SHP77 (cell line): ENCODE results near the gene HELZ.
"Not testable (repeated sequence)": the region's sequence is repeated elsewhere in the genome, so short reads cannot be mapped to it uniquely, and the experiment has no call there.

ENCODE experiments used
- DNase-seq, 2 experiments: peaks; one replicate each; lab custom pipeline; 2025; lab: John Stamatoyannopoulos, UW

HELZ gene

DNA sequence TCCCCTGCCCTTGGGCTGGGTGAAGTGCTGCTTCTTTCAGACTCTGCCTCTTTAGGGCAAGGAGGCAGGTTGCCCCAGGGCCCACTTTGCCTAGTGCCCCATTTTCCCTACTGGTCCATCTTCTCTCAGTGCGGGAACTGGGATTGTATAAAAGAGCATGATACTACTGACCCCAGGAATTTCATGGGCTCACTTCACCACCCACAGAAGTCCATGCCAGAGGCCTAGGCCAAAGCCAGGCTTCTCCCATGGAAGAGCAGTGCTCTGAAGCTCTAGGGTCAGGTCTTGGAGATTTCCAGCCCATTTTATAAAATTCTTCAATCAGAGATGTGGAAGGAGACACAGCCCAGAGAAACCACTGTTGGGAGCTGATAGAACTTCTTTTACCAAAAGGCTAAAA, 194.9 kb downstream of the HELZ start:
- DNase-seq = no peak

DNA sequence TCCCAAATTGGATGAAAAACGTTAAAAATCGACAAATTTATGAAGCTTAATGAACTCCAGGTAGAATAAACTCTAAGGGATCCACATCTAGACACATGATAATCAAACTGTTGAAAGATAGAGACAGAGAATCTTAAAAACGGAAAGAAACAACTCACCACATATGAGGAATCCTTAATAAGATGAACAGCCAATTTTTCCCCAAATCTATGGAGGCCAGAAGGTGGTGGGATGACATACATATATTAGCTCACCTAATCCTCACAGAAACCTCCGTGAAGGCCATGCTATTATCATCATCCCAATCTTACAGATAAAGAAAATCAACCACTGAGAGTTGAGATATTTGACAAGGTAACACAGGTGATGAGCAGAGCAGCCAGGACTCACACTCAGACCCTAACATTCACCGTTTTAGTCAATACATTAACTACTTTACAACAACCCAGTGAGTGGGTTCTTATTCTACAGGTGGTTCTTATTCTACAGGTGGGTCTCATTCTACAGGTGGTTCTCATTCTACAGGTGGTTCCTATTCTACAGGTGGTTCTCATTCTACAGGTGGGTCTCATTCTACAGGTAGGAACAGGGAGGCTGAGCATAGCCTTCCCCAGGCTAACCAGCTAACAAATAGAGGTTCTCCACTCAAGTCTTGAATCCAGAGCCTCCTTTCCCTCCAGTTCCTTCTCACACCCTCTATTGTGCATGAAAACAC, 195.8 kb downstream of the HELZ start:
- DNase-seq = no peak

DNA sequence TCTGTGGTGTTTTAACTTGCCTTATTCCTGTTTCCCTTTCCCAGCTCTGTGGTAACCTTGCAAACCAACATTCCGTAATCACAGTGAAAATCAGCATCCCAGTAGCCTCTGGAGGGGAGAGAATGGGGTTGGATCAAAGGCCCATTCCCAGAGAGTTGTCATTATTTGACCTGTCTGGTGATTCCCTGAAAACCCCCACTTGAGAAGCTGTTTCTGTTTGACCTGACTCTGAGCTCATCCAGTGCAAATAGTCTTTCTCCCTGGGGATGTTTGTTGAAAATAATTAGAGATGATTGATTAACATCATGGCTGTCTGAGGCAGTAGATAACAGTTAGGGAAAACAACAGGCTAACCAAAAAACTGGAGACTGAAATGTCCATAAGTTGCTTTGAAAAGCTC, 197.6 kb downstream of the HELZ start:
- DNase-seq = no peak

- DNase-seq = no peak
Measured at GRCh38 chr17:67046398-67046797, 198.6 kb downstream of the HELZ start.

DNA sequence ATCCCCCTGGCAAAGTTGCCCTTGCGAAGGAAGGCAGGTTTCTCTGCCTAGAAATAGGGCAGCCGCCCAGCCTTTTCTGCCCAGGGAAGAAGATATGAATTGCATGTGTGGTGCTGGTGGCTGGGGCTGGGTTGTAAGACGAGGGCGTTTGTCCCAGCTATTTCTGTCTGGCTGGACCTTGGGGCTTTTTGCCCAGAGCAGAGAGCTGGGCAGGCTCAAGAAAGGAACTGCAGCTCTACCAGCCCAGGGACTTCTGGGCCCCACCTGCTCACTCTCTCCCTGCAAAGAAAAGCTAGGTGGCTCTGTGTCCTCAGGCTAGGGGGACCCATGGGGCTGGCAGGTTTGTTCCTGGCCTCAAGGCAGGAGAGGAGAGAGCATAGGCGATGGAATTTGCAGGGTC, 200.1 kb downstream of the HELZ start:
- DNase-seq = no peak

DNA sequence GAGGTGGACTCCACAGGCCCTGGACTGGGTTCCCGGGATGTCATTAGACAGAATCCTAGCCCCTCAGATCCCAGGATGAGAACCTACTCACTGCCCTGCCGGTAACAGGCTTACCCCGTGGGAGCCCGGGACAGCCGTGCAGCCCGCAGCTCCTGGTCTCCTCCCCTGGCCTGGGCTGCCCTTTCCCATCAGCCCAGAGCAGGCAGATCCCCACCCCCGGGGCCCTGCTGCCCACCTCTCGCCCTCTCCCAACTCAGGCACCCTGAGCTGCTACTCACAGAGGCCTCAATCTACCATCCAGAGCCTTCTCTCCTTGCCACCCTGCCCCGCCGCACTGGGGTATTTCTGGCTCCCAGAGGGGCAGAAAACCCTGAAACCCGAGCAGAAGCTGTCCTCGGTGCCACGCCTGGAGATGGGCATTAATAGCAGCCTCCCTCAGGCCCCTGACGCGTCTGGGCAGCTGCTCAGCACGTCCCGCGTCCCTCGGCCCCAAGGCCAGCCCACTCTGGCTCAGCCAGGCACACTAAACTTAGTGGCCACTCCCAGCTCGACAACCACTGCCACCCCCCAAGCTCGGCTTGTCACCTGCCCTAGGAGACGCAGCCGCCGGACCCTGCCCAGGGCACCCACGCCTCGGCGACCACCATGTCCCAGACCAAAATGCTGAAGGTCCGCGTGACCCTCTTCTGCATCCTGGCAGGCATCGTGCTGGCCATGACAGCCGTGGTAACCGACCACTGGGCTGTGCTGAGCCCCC, 200.8 kb downstream of the HELZ start, which contains the start of gene CACNG1:
Gene CACNG1 (plus strand): TSS at position 539 of the 757 bp plus-strand sequence. CDS start 107 bp downstream, at position 646.
- no peak for DNase-seq

- DNase-seq = no peak
Measured at GRCh38 chr17:67043283-67043682, 201.7 kb downstream of the HELZ start.

DNA sequence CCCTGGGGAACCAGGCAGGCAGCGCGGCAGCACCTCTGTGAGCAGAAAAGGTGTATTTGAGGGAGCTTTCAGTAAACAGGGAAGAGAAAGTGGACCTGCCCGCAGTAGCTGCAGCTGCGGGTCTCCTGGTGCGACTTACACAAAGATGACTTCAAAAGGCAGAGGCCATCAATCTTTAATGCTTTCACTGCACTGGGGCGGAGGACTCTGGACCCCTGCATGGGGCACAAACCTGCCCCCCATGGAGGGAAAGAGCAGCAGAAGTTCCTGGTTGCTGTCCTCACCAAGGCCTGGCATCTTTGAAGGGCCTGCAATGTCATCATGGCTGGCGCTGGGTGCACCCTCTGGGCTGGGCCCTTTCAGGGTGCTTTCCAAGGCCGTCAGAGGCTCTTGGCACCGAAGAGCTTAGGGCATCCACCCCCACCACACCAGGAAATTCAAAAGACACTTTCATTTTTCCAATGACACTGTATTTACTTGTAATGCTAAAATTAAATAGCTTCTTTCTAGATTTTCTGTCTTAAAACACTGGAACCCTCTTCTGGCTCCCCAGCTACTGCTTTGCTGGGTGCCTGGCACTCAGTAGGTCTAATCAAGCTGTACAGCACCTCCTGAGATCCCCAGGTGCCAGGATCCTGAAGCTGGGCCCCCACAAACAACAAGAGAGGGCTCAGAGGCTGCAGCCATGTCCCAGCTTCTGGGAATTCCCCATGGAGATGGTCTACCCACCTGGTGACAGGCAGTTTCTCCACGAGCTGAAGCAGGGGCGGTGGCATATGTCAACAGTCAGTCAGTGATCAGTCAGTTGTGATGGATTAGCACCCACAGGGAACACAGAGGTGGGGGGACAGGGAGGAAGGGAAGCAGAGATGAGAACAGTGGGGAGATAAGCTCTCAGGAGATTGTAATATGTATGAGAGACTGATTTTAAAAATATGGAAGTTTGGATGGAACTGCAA, 202.8 kb downstream of the HELZ start:
- DNase-seq = no peak

GRCh38 chr17:67041531-67041930, 203.5 kb downstream of the HELZ start:
- no peak for DNase-seq

GRCh38 chr17:67041119-67041518, 203.9 kb downstream of the HELZ start:
- DNase-seq = not testable (repeated sequence)

DNA sequence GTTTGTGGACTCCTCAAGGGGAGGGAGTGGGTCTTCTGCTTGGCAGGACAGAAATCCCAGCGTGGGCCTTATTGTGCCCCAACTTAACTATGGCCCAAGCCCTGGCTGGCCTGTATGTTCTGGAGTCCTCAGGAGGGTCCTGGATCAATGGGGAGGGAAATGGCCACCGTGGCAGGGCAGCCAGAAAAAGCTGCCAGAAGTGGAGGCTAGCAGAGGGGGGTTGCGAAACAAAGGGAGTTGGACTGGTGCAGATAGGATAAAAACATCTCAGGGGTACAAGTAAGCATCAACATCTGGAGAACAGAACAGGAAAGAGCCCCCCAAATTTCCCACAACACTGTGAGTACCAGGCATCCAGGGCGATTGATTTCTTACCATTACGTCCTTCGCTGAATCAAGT, 204.3 kb downstream of the HELZ start:
- no peak for DNase-seq

DNA sequence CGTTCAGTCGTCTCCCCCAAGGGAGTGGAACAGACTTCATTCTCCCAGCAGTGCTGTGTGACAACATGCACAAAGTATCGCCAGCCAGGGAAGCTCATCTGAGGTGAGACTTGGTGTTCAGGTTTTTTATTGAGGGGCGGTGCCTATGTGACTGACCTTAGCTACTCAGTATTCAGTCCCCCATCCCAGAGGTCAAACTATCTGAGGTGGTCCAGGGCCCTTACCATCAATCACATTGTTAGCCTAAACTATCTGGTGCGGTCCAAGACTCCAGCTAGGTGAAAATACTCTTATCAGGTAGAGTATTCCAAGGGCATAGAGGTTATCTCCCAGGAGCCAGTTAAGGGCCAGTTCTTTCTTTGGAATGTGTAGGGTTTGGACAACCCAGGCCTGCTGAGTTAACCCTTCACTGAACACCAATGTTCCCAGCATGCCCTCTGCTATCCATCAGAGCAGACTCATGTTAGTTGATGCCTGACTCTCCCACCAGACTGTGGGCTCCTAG, 206.1 kb downstream of the HELZ start:
- DNase-seq = no peak

DNA sequence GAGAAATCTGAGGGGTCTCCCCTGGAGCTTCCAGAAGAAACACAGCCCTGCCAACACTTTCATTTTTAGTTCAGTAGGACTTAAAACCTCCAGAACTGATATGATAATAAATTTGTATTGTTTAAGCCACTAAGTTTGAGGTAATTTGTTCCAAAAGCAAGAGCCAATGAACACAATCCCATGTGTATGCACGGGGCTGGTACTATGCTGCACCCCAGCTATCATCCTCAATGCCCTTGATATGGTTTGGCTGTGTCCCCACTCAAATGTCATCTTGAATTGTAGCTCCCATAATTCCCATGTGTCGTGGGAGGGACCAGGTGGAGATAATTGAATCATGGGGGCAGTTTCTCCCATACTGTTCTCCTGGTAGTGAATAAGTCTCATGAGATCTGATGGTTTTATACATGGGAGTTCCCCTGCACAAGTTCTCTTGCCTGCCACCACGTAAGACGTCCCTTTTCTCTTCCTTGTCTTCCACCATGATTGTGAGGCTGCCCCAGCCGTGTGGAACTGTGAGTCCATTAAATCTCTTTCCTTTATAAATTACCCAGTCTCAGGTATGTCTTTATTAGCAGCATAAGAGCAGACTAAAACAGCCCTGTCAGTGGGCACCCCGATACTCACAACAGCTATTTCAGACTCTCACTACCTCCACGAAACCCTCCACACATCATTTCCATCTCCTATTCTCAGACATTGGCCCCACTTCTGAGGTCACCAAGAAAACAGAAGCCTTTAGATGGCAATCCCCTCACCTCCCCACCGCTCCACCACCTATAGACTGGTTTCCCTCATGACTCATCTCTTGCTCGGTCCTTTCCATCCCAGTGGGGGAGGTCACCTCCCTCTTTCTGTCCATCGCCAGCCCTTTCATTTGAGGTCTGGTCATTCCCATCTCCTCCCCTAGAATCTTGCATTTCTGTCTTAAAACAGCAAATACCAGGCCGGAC, 209.6 kb downstream of the HELZ start:
- no peak for DNase-seq

DNA sequence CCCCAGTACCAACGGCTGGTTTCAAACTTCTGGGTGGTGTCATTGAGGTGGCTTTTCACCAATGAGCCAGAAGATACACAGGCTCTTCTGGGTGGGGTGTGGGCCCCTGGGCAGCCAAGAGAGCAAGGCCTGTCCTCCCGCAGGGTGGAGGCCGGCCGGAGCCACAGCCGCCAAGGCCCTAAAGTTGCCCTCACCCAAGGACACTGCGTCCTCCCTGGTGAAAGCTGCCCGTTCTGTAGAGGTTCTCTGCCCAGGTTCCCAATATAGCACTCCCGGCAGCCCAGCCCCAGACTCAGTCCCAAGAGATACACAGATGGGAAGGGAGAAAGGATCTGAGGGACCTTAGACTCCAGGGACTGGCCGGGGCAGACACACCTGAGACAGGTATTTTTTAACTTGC, 211.4 kb downstream of the HELZ start:
- no peak for DNase-seq

DNA sequence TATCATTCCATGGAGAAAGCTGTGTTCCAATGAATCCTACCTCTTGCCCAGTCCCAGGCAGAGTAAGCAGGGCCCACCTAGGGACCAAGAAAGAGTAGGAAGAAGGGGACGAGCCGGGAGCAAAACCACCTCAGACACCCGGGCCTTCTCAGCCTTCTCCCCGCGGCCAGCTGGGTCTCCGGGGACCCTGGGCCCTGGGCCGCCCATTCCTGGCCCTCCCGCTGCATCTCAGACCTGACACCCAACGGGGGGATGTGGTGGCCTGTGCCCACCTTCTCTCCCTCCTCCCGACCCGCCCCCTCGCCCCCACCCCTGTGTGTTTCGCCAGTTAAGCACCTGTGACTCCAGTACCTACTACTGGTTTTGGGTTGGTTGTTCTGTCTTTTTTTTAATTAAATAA, 212.0 kb downstream of the HELZ start:
- no peak for DNase-seq

DNA sequence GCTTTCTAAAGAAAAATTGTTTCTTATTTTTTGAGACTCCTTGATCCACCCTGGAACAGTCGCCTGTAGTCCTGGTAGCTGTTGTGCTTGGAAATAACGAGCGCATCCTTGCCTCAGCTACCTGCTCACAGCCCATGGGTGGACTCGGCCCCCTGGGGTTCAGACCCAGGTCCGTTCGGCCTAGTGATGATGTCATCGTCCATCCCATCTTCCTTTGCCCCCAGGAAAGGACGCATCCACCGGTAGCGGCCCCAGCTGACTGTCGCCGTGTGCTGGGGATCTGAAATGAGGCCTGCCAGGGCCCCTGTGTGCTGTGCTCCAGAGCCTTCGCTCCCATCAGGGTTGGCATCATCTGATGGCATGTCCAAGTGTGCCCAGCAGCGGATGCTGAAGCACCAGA, 212.6 kb downstream of the HELZ start:
- DNase-seq = no peak

GRCh38 chr17:67030641-67031040, 214.4 kb downstream of the HELZ start:
- no peak for DNase-seq

DNA sequence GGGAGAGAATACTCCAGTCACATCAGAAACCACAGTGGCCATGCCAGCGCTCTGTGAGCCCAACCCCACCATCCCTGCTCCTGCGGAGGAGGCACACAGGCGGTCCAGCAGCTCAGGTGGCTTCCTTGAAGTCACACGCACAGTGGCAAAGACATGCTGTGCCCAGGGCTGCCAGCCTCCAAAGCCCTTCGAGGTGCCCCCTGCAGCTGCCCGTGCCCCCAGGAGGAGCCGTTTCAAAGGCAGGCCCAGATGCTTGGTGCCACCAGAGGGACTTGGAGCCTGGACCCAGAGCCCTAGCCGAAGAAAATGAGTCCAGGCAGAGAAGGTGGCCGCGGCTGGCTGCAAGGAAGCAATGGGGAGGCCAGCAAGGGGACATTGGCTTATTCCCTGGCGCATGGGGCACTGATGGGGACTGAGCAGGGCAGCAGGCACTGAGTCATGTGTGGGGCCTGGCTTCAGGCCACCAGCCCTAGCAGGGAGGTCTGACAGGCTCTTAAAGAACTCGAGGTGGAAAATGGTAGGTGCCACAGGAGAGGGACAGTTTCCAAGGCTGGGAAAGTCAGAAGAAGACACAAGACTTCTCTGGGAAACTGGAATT, 217.9 kb downstream of the HELZ start:
- DNase-seq = no peak

GRCh38 chr17:67026341-67026740, 218.7 kb downstream of the HELZ start:
- no peak for DNase-seq

GRCh38 chr17:67025216-67025792, 219.7 kb downstream of the HELZ start:
- no peak for DNase-seq
